Mesendoderm (in vitro differentiated cells): ENCODE measurements around the gene RAB1B.

ENCODE experiments used
- DNase-seq: peaks from one replicate; pipeline ENCODE4 v3.0.0; 2013
- H2AK5ac ChIP-seq: 2 replicates; pipeline ENCODE4 v1.6.1; 2013; ENCODE audit warnings: low read length, inconsistent platforms
- H2BK120ac ChIP-seq: 2 replicates; pipeline ENCODE4 v1.6.1; 2013; ENCODE audit warnings: low read depth, mild to moderate bottlenecking, low read length, moderate library complexity, mixed read lengths
- H2BK15ac ChIP-seq: replicated peaks from 2 replicates; pipeline ENCODE4 v1.6.1; 2013; ENCODE audit warnings: low read depth, mild to moderate bottlenecking, moderate library complexity
- H2BK5ac ChIP-seq: 2 replicates; pipeline ENCODE4 v1.6.1; 2013; ENCODE audit warnings: low read length, inconsistent platforms
- H3K18ac ChIP-seq: 2 replicates; pipeline ENCODE4 v1.6.1; 2013; ENCODE audit warnings: mild to moderate bottlenecking, low read length, mixed read lengths
- H3K23ac ChIP-seq: one replicate; pipeline ENCODE4 v1.6.1; 2013; ENCODE audit warnings: low read length
- H3K27ac ChIP-seq: 2 replicates; pipeline ENCODE4 v1.5.1; 2013; ENCODE audit warnings: low read depth, mild to moderate bottlenecking, inconsistent platforms, low read length, moderate library complexity
- H3K27me3 ChIP-seq: 2 replicates; pipeline ENCODE4 v1.6.1; 2013; ENCODE audit warnings: low read length, control low read depth, mild to moderate bottlenecking, inconsistent platforms; ENCODE audit not compliant: insufficient read depth, poor library complexity
- H3K36me3 ChIP-seq: 2 replicates; pipeline ENCODE4 v1.6.1; 2013; ENCODE audit warnings: low read length, inconsistent platforms; ENCODE audit not compliant: control insufficient read depth, insufficient read depth
- H3K4ac ChIP-seq: one replicate; pipeline ENCODE4 v1.6.1; 2013; ENCODE audit warnings: low read depth, mild to moderate bottlenecking, low read length, moderate library complexity
- H3K4me1 ChIP-seq: 2 replicates; pipeline ENCODE4 v1.6.1; 2013; ENCODE audit warnings: low read depth, low read length, inconsistent platforms; ENCODE audit not compliant: control insufficient read depth
- H3K4me2 ChIP-seq: 2 replicates; pipeline ENCODE4 v1.6.1; 2013; ENCODE audit warnings: low read length
- H3K4me3 ChIP-seq: 2 replicates; pipeline ENCODE4 v1.5.1; 2013; ENCODE audit warnings: mild to moderate bottlenecking, low read length
- H3K56ac ChIP-seq: one replicate; pipeline ENCODE4 v1.6.1; 2013; ENCODE audit warnings: low read length
- H3K79me1 ChIP-seq: 2 replicates; pipeline ENCODE4 v1.6.1; 2013; ENCODE audit warnings: low read length, inconsistent platforms
- H3K79me2 ChIP-seq: 2 replicates; pipeline ENCODE4 v1.6.1; 2013; ENCODE audit warnings: mild to moderate bottlenecking, low read length; ENCODE audit not compliant: control insufficient read depth, insufficient read depth
- H3K9ac ChIP-seq: 2 replicates; pipeline ENCODE4 v1.6.1; 2013; ENCODE audit warnings: low read length, inconsistent platforms
- H4K5ac ChIP-seq: one replicate; pipeline ENCODE4 v1.6.1; 2013; ENCODE audit warnings: low read length
- H4K8ac ChIP-seq: one replicate; pipeline ENCODE4 v1.6.1; 2013; ENCODE audit warnings: low read depth, mild to moderate bottlenecking, control low read depth, low read length, moderate library complexity
- WGBS: extraction: QIAGEN DNeasy Blood & Tissue Kit; methylation state at CpG from one replicate; pipeline ENCODE4 v1.1.7; 2013; ENCODE audit warnings: low lambda C conversion rate, missing lambda C conversion rate; ENCODE audit not compliant: insufficient coverage; ENCODE audit errors: extremely low coverage; 5-methylcytosine and 5-hydroxymethylcytosine counted together

Gene RAB1B

DNA sequence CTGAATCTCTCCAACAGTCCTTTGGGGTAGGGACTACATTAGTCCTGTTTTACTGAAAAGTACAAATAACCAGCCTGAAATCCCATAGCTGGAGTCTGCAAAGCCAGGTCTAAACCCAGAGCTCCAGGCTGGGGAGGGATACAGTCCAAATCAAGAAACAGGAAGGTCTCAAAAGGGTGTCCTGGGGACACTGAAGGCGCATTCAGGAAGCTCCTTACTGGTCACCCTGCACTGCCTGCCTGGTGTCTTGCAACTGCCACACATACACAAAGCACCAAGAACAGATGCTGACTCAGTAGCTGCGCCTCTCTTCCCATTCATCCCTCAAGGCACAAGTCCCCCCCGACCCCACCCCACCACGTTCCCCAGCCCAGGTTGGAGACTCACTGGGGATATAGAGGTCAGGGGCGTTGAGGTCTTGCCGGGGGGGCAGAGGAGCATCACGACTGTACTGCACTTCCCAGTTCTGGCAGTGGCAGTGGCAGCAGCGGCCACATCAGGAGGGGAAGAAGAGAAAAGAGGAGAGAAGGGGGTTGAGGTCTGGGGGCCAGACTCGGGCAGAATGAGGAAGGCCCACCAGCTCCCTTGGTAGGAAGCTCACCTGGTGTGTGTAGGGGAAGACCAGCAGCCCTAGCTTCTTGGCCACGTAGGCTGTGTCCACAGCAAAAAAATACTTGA, 18.9 kb downstream of the RAB1B start:
- Histone ChIP-seq H2BK5ac (no peak overlapping the region), H3K9ac (no peak overlapping the region), H3K79me1 (peaks cover 8% of the 10 kb centered on the region), H3K27me3 (peaks cover 14% of the 10 kb centered on the region), H2AK5ac (no peak overlapping the region), H3K23ac (no peak overlapping the region), H3K36me3 (no peaks in the 10 kb centered on the region), H3K4me1 (peaks cover 2% of the 10 kb centered on the region), H2BK15ac (no peak overlapping the region), H3K4ac (no peak overlapping the region), H3K4me2 (no peak overlapping the region), H3K79me2 (peaks cover 6% of the 10 kb centered on the region), H2BK120ac (no peak overlapping the region), H3K18ac (no peak overlapping the region), H4K5ac (no peak overlapping the region), H3K27ac (no peak overlapping the region), H4K8ac (no peak overlapping the region), H3K4me3 (no peak overlapping the region), H3K56ac (no peak overlapping the region)
- no peak for DNase-seq
- no CpG with 5 or more reads among the region's 10 CpGs for WGBS

DNA sequence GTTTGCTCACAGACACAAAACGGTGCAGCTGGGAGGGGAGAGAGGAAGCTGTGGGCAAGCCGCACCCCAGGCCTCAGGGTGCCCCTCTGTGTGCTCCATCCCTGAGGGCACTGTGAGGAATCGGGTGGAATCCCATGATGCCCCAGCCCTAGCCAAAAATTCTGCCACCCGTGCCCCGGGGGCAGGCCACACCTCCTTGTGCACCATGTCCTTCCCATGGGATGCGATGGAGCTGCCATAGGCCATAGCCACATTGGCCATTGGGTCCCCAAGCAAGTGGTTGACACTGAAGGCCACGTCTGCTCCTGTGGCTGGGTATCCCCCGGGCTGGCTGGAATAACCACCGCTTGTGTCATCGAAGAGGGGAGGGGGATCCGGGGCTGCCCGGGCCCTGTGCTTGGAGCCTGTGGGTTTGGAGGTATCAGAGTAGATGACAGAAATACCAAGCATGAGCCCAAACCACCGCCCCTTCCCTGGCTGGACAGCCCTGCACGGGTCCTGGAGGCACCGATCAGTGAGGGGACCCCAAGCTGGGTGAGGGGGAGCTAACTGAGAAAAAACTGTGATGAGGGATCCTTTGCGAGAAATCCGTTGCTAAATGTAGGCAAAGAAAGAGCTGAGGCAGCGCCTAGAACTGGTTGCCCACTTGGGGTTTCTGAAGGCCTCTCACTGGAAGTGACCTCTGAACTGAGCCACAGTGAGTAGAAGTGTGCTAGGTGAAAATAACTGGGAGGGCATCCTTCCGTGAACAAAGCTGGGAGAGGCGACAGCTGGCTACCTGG, 19.6 kb downstream of the RAB1B start:
- Histone ChIP-seq H3K56ac (peak overlapping the region; percentile 95), H2BK120ac (no peak overlapping the region), H3K4me1 (peaks cover 2% of the 10 kb centered on the region), H3K4me2 (peak overlapping the region; percentile 98), H3K4ac (peak overlapping the region; percentile 70), H3K27me3 (peaks cover 15% of the 10 kb centered on the region), H3K36me3 (no peaks in the 10 kb centered on the region), H2BK5ac (no peak overlapping the region), H4K5ac (no peak overlapping the region), H3K79me1 (peaks cover 8% of the 10 kb centered on the region), H4K8ac (no peak overlapping the region), H2BK15ac (no peak overlapping the region), H3K23ac (no peak overlapping the region), H2AK5ac (peak overlapping the region; percentile 82), H3K27ac (no peak overlapping the region), H3K18ac (no peak overlapping the region), H3K4me3 (peak overlapping the region; percentile 89), H3K79me2 (peaks cover 6% of the 10 kb centered on the region), H3K9ac (peak overlapping the region; percentile 94)
- no peak for DNase-seq
- whole genome bisulfite sequencing: no CpG with 5 or more reads among the region's 20 CpGs

DNA sequence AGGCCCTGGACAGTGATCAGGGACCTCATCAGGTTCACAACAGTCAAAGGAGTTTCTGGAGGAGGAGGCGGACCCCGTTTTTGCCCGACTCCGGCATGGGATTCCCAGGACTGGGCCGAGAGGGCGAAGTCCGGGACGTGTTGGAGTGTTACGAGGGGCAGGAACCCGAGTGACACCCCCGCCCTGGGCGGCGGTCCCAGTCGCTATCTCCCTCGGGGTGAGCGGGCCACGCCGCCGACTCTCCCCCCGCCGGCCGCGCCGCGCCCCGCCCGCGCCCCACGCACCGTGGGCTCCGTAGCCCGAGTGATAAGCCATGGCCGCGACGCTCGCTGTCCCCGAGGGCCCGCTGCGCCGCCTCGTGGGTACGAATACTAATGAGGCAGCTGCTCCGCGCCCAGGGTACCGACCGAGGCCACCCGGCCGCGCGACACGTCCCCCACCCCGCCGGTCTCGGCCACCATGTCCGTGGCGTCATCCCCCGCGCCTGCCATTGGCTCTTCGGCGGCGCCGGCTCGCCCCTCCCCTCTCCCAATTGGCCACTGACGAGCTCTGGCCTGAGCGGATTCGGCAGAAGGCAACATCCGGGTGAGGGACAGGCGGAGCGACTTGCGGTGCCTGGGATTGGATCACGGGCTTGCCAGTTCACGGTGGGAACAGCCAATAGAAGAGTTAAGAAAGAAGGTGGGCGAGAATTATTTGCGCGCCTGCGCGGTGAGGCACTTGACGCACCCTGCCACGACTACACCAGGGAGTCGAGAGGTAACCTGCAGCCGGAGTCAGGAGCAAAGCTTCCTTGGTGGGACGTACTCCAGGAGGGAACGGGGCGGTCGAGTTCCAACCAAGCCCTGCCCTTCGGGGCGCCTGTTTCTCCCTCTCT, 20.5 kb downstream of the RAB1B start, which contains the start of gene YIF1A:
Gene YIF1A (minus strand): TSS at position 473 of the 877 bp plus-strand sequence. CDS start 158 bp downstream, at position 315.
- Histone ChIP-seq H3K79me2 (peaks cover 6% of the 10 kb centered on the region), H3K36me3 (no peaks in the 10 kb centered on the region), H2BK120ac (no peak within 1 kb of the TSS), H3K4me2 (peak within 1 kb of the TSS; percentile 98), H3K4me1 (peaks cover 2% of the 10 kb centered on the region), H2BK15ac (no peak within 1 kb of the TSS), H3K56ac (peak within 1 kb of the TSS; percentile 95), H3K9ac (peak within 1 kb of the TSS; percentile 94), H3K18ac (peak within 1 kb of the TSS; percentile 86), H3K27ac (peak within 1 kb of the TSS; percentile 81), H2BK5ac (peak within 1 kb of the TSS; percentile 43), H3K4me3 (peak within 1 kb of the TSS; percentile 89), H3K79me1 (peaks cover 8% of the 10 kb centered on the region), H3K27me3 (peaks cover 15% of the 10 kb centered on the region), H2AK5ac (peak within 1 kb of the TSS; percentile 82), H4K5ac (no peak within 1 kb of the TSS), H3K4ac (peak within 1 kb of the TSS; percentile 70), H4K8ac (no peak within 1 kb of the TSS), H3K23ac (no peak within 1 kb of the TSS)
- no CpG with 5 or more reads among the region's 87 CpGs for WGBS
- peak; percentile 100 for DNase-seq

DNA sequence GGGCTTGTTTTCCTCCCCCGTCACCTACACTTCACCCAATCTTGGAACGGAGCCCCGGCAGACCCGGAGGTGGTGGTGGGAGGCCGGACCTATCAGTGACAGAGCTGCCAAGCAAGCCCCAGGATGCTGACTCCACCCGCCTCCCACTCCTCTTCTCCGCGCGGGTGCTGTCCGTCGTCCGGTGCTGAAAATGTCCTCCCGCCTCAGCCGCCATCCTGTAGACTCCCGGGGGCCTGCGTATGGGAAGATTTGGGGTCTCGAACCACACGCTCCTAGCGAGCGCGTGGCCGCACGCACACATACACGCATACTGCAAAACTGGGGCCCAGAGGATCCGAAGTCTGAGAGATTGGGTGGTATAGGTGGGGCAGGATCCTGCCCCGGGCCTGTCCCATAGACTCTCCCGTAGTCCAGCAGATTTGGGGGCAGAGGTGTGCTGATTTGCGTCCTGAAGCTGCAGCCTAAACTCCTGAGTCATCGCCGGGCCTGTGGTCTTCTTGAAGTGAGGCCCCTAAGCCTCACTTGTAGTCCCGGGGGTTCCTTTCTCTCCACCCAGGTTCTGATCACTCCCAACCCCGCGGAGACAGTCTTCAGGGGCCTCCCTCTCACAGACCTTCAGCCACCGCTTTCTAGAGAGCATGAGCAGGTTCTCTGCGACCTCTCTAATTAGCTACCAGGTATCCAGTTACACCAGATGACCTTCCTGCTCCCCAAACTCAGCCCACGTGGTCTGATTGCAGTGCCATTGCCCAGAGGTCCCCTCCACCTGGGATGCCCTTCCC, 21.3 kb downstream of the RAB1B start:
- peaks cover 15% of the 10 kb centered on the region for H3K27me3 ChIP-seq
- no peaks in the 10 kb centered on the region for H3K36me3 ChIP-seq
- peak overlapping the region; percentile 88 for H3K56ac ChIP-seq
- H3K23ac ChIP-seq: no peak overlapping the region
- peak overlapping the region; percentile 81 for H3K27ac ChIP-seq
- no peak overlapping the region for H2BK120ac ChIP-seq
- peak overlapping the region; percentile 51 for H3K4me3 ChIP-seq
- no peak overlapping the region for H2AK5ac ChIP-seq
- no peak overlapping the region for H3K18ac ChIP-seq
- DNase-seq: peak; percentile 94
- no CpG with 5 or more reads among the region's 36 CpGs for WGBS
- H3K79me2 ChIP-seq: peaks cover 6% of the 10 kb centered on the region
- H3K9ac ChIP-seq: peak overlapping the region; percentile 73
- no peak overlapping the region for H2BK15ac ChIP-seq
- H4K5ac ChIP-seq: no peak overlapping the region
- no peak overlapping the region for H3K4ac ChIP-seq
- H2BK5ac ChIP-seq: no peak overlapping the region
- peaks cover 8% of the 10 kb centered on the region for H3K79me1 ChIP-seq
- H3K4me1 ChIP-seq: peaks cover 2% of the 10 kb centered on the region
- H3K4me2 ChIP-seq: peak overlapping the region; percentile 71
- H4K8ac ChIP-seq: no peak overlapping the region

DNA sequence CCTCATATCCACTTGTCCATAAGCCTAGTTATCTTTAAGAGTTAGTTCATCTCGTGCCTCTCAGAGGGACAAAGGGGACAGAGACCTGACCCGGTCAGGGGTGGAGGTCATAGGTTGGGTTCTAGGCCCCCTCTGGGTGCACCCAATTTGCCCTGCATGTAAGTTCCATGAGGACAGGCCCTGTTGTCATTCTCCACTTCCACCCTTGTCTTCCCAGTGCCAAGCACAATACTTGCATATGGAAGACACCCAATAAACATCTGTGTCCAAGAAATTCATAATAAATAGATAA, 21.8 kb downstream of the RAB1B start:
- Histone ChIP-seq H3K79me1 (peaks cover 8% of the 10 kb centered on the region), H4K5ac (no peak overlapping the region), H3K56ac (no peak overlapping the region), H3K4me1 (peaks cover 2% of the 10 kb centered on the region), H4K8ac (no peak overlapping the region), H2BK15ac (no peak overlapping the region), H3K18ac (no peak overlapping the region), H2BK5ac (no peak overlapping the region), H3K4me2 (no peak overlapping the region), H3K23ac (no peak overlapping the region), H2BK120ac (no peak overlapping the region), H3K36me3 (no peaks in the 10 kb centered on the region), H3K79me2 (peaks cover 6% of the 10 kb centered on the region), H2AK5ac (no peak overlapping the region), H3K4ac (no peak overlapping the region), H3K9ac (no peak overlapping the region), H3K27me3 (peaks cover 15% of the 10 kb centered on the region), H3K27ac (no peak overlapping the region), H3K4me3 (no peak overlapping the region)
- no CpG with 5 or more reads among the region's 2 CpGs for WGBS
- DNase-seq: no peak
